K562 (cell line): Measurements from ENCODE around the gene LRRC38. TPM values are rescaled to one million over a fixed set of nuclear protein-coding genes. Genes with fewer than 3 reads are reported as not detected.

Experiments
- BCOR ChIP-seq: fragments of 450-650 bp; IDR thresholded peaks from 2 replicates; pipeline ENCODE4 v1.6.1; 2016
- CBFA2T3 ChIP-seq: fragments of 450-650 bp; IDR thresholded peaks from 2 replicates; pipeline ENCODE4 v1.6.1; 2017
- CBX1 ChIP-seq: sonication (generic); IDR thresholded peaks from 2 replicates; pipeline ENCODE4 v1.6.1; 2016; ENCODE audit warnings: antibody characterized with exemption, low read depth, mild to moderate bottlenecking
- CHD4 ChIP-seq: fragments of 200-600 bp; sonication (generic); IDR thresholded peaks from 3 replicates; pipeline ENCODE4 v1.6.1; 2012; ENCODE audit warnings: low read depth, mild to moderate bottlenecking, mixed read lengths, low read length, inconsistent platforms; ENCODE audit not compliant: insufficient read depth, insufficient replicate concordance, poor library complexity, severe bottlenecking
- COPS2 ChIP-seq: fragments of 450-650 bp; conservative IDR thresholded peaks from 2 replicates; pipeline ENCODE4 v1.6.1; 2016; ENCODE audit warnings: mild to moderate bottlenecking, moderate library complexity
- FOXJ3 ChIP-seq: sonication (generic); formaldehyde crosslinking; IDR thresholded peaks from 2 replicates; pipeline ENCODE4 v1.4.0; 2020; ENCODE audit warnings: mild to moderate bottlenecking, missing genetic modification reagents
- GTF2E2 ChIP-seq: fragments of 200-800 bp; sonication (Bioruptor generic); IDR thresholded peaks from 2 replicates; pipeline ENCODE4 v1.6.1; 2016; ENCODE audit warnings: missing genetic modification characterization, missing compliant biosample characterization
- JUNB ChIP-seq: fragments of 450-650 bp; formaldehyde crosslinking; conservative IDR thresholded peaks from 2 replicates; pipeline ENCODE4 v1.4.0; 2020; ENCODE audit warnings: mild to moderate bottlenecking
- KDM2B ChIP-seq: fragments of 250-450 bp; sonication (Bioruptor Pico); IDR thresholded peaks from 2 replicates; pipeline ENCODE4 v1.8.0; 2021; ENCODE audit warnings: mild to moderate bottlenecking, moderate library complexity
- MAFK ChIP-seq: IDR thresholded peaks from 2 replicates; pipeline ENCODE4 v1.6.1; 2011; ENCODE audit warnings: low read length, improper control_type of control experiment
- MTA1 ChIP-seq: fragments of 450-650 bp; IDR thresholded peaks from 2 replicates; pipeline ENCODE4 v1.6.1; 2017; ENCODE audit warnings: borderline replicate concordance
- NFE2 ChIP-seq: IDR thresholded peaks from 2 replicates; pipeline ENCODE4 v1.6.1; 2014; ENCODE audit warnings: antibody characterized with exemption, low read depth
- PRMT5 ChIP-seq: sonication (generic); formaldehyde crosslinking; IDR thresholded peaks from 2 replicates; pipeline ENCODE4 v1.5.0; 2020; ENCODE audit warnings: missing genetic modification reagents
- TAL1 ChIP-seq: fragments of 450-650 bp; IDR thresholded peaks from 2 replicates; pipeline ENCODE4 v1.6.1; 2016; ENCODE audit warnings: mild to moderate bottlenecking
- ZNF384 ChIP-seq: IDR thresholded peaks from 2 replicates; pipeline ENCODE4 v1.6.1; 2012; ENCODE audit warnings: low read depth, low read length, improper control_type of control experiment
- polyA plus RNA-seq, 8 experiments: library from polyadenylated mRNA; depleted of rRNA in 4 of 8; stranded (reverse) in 5 of 8; unstranded in 3 of 8; fragments of >200 nt; fragmentation: Nextera tagmentation in 2 of 8; fragmentation: Illumina TruSeq in 1 of 8; extraction: Ambion mirVana in 2 of 8; extraction: Trizol in 1 of 8; gene quantifications; 2 replicates each; pipeline versions ENCODE4 v1.2.1 to v1.2.3, GENCODE V29; 2011 to 2014; ENCODE audit warnings: inconsistent platforms in 1 of 8, missing spikeins in 1 of 8
- total RNA-seq, 7 experiments: library from RNA; depleted of rRNA in 6 of 7; stranded (reverse); fragments of >200 nt in 6 of 7; fragmentation: Illumina TruSeq in 2 of 7; extraction: Trizol in 2 of 7; gene quantifications; 2 replicates each; pipeline versions ENCODE4 v1.2.1 to v1.2.3, GENCODE V29; 2011 to 2021; ENCODE audit warnings: low replicate concordance in 1 of 7
- TF ChIP-seq, protein P1 (sequence below): IDR thresholded peaks from 3 replicates; pipeline ENCODE4 v1.6.1; 2011; ENCODE audit warnings: borderline replicate concordance, mild to moderate bottlenecking, moderate library complexity; ENCODE audit not compliant: insufficient read length; ENCODE audit errors: extremely low read depth
- TF ChIP-seq, protein P2 (sequence below): sonication (generic); formaldehyde crosslinking; IDR thresholded peaks from 2 replicates; pipeline ENCODE4 v1.8.0; 2022; ENCODE audit warnings: missing genetic modification reagents, mild to moderate bottlenecking, moderate library complexity, borderline replicate concordance
- TF ChIP-seq, protein P3 (sequence below): fragments of 450-650 bp; IDR thresholded peaks from 2 replicates; pipeline ENCODE4 v1.6.1; 2016
- TF ChIP-seq, protein P4 (sequence below): IDR thresholded peaks from 2 replicates; pipeline ENCODE4 v1.6.1; 2011; ENCODE audit warnings: borderline replicate concordance, low read depth, mild to moderate bottlenecking, moderate library complexity, low read length; ENCODE audit not compliant: insufficient read depth, poor library complexity, severe bottlenecking

LRRC38 gene
- total and polyA plus RNA-seq, 9 of the 15 experiments (the other 6 are each of a cell fraction or from before 2014, with no cell fraction given): not detected

DNA sequence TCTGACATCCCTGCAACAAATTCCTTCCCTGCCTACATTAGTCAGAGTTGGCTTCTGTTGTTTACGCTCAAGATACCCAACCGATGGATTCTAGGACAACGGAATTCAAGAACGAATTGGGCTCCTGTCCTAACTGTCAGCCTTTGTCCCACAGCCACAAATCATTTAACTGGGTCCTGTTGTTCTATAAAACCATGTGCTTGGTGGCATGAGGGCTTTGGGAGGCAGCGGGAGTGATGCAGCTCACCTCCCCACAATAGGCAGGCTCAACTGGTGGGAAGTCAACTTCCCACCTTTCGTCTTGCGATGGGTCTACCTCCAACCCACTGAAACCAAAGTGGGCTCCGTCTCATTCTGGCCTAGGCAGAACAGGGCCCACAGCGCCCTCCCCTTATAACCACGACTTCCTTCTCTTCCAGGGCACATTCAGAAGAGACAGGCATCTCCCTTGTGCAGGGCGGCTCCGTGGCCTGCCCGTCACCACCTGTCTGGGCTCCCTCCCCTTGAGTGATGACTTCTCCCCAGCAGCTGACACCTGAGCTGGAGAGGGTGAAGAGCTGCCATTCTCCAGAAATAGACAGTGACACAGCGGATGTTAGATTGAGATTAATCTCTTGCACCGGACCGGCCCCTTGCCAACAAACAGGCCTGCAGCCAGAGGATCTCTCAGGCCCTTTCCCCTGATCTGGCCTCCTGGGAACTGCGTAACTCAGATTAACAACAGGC is 26.5 kb downstream of the LRRC38 start (continued):
- TF ChIP-seq, protein P1, sequence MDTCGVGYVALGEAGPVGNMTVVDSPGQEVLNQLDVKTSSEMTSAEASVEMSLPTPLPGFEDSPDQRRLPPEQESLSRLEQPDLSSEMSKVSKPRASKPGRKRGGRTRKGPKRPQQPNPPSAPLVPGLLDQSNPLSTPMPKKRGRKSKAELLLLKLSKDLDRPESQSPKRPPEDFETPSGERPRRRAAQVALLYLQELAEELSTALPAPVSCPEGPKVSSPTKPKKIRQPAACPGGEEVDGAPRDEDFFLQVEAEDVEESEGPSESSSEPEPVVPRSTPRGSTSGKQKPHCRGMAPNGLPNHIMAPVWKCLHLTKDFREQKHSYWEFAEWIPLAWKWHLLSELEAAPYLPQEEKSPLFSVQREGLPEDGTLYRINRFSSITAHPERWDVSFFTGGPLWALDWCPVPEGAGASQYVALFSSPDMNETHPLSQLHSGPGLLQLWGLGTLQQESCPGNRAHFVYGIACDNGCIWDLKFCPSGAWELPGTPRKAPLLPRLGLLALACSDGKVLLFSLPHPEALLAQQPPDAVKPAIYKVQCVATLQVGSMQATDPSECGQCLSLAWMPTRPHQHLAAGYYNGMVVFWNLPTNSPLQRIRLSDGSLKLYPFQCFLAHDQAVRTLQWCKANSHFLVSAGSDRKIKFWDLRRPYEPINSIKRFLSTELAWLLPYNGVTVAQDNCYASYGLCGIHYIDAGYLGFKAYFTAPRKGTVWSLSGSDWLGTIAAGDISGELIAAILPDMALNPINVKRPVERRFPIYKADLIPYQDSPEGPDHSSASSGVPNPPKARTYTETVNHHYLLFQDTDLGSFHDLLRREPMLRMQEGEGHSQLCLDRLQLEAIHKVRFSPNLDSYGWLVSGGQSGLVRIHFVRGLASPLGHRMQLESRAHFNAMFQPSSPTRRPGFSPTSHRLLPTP: no peak
- TF ChIP-seq CHD4 (no peak), ZNF384 (no peak), MTA1 (no peak), JUNB (CRISPR knock-in tag) (no peak), NFE2 (0 out of 2 replicates have a peak, but pooled peaks have one; percentile 12), FOXJ3 (CRISPR knock-in tag) (no peak), TAL1 (peak; percentile 10; the same call in 1 of the 2 replicates), KDM2B (CRISPR knock-in tag) (no peak), GTF2E2 (tag) (no peak), CBX1 (no peak), BCOR (no peak), PRMT5 (CRISPR knock-in tag) (no peak), COPS2 (no peak), CBFA2T3 (peak; percentile 34; the same call in 1 of the 2 replicates), MAFK (no peak)
- TF ChIP-seq, protein P2, sequence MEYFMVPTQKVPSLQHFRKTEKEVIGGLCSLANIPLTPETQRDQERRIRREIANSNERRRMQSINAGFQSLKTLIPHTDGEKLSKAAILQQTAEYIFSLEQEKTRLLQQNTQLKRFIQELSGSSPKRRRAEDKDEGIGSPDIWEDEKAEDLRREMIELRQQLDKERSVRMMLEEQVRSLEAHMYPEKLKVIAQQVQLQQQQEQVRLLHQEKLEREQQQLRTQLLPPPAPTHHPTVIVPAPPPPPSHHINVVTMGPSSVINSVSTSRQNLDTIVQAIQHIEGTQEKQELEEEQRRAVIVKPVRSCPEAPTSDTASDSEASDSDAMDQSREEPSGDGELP (CRISPR knock-in tag): no peak
- TF ChIP-seq, protein P3, sequence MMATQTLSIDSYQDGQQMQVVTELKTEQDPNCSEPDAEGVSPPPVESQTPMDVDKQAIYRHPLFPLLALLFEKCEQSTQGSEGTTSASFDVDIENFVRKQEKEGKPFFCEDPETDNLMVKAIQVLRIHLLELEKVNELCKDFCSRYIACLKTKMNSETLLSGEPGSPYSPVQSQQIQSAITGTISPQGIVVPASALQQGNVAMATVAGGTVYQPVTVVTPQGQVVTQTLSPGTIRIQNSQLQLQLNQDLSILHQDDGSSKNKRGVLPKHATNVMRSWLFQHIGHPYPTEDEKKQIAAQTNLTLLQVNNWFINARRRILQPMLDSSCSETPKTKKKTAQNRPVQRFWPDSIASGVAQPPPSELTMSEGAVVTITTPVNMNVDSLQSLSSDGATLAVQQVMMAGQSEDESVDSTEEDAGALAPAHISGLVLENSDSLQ: peak; percentile 65; the same call in 1 of the 2 replicates
- TF ChIP-seq, protein P4, sequence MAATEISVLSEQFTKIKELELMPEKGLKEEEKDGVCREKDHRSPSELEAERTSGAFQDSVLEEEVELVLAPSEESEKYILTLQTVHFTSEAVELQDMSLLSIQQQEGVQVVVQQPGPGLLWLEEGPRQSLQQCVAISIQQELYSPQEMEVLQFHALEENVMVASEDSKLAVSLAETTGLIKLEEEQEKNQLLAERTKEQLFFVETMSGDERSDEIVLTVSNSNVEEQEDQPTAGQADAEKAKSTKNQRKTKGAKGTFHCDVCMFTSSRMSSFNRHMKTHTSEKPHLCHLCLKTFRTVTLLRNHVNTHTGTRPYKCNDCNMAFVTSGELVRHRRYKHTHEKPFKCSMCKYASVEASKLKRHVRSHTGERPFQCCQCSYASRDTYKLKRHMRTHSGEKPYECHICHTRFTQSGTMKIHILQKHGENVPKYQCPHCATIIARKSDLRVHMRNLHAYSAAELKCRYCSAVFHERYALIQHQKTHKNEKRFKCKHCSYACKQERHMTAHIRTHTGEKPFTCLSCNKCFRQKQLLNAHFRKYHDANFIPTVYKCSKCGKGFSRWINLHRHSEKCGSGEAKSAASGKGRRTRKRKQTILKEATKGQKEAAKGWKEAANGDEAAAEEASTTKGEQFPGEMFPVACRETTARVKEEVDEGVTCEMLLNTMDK: no peak
